GM19240 (cell line): Measurements from ENCODE around the gene NECTIN3.
A peak's percentile ranks its signal among the peaks of the same experiment; 100 is the strongest.

Experiments
- DNase-seq: peaks from one replicate; pipeline ENCODE4 v3.0.0; 2011; ENCODE audit warnings: low spot score; ENCODE audit not compliant: insufficient read length

Gene NECTIN3

GRCh38 chr3:111197485-111197884 lies 125.9 kb downstream of the NECTIN3 start:
- no peak for DNase-seq

GRCh38 chr3:111200027-111200426 lies 128.4 kb downstream of the NECTIN3 start:
- no peak for DNase-seq

- DNase-seq, result no peak
These were observed 138.5 kb downstream of the NECTIN3 start for GRCh38 chr3:111210003-111210711.

GRCh38 chr3:111210866-111211564 lies 139.4 kb downstream of the NECTIN3 start:
- DNase-seq, result no peak

- no peak for DNase-seq
These were observed 140.9 kb downstream of the NECTIN3 start for GRCh38 chr3:111212511-111212910.

- DNase-seq, result no peak
These were observed 143.9 kb downstream of the NECTIN3 start for GRCh38 chr3:111215481-111215880.

- no peak for DNase-seq
These were observed 147.0 kb downstream of the NECTIN3 start for GRCh38 chr3:111218615-111219014.

- DNase-seq, result no peak
These were observed 155.6 kb downstream of the NECTIN3 start for GRCh38 chr3:111227216-111227615.

GRCh38 chr3:111229301-111229700 lies 157.7 kb downstream of the NECTIN3 start:
- DNase-seq, result no peak

GRCh38 chr3:111236836-111237713 lies 165.5 kb downstream of the NECTIN3 start:
- DNase-seq, result no peak

- DNase-seq, result no peak
These were observed 166.3 kb downstream of the NECTIN3 start for GRCh38 chr3:111237946-111238345.

- peak; percentile 2 for DNase-seq
These were observed 167.3 kb downstream of the NECTIN3 start for GRCh38 chr3:111238885-111239284.

GRCh38 chr3:111241960-111242359 lies 170.3 kb downstream of the NECTIN3 start:
- no peak for DNase-seq
